Measurements from ENCODE around the gene MCCC2. TPM values are rescaled to one million over a fixed set of nuclear protein-coding genes. Genes with fewer than 3 reads are reported as not detected.

MCCC2 gene
- total RNA-seq, 6 experiments from 2014 or later, result 11.7 to 22.4 (median 14.0) TPM

DNA sequence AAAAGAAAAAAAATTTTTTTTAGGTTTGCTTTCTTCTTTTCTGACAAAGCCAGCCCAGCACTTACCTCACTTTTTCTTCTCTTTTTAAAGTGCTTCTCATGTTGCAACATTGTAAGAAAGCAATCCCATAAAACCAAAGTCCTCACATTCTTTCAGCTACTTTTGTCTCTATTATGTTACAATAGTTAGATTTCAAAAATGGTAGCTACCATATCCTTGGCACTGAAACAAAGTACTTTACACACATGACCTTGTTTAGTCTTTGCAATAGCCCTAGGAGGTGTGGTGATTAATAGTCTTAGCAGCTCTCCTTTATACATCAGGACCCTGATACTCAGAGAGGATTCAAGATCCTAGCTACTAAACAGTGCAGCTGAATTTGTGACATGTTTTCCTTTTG, 108.5 kb downstream of the MCCC2 start:
- H3K9me3 Mint-ChIP-seq, result no peaks in the 10 kb centered on the region
- TF ChIP-seq, protein P1, sequence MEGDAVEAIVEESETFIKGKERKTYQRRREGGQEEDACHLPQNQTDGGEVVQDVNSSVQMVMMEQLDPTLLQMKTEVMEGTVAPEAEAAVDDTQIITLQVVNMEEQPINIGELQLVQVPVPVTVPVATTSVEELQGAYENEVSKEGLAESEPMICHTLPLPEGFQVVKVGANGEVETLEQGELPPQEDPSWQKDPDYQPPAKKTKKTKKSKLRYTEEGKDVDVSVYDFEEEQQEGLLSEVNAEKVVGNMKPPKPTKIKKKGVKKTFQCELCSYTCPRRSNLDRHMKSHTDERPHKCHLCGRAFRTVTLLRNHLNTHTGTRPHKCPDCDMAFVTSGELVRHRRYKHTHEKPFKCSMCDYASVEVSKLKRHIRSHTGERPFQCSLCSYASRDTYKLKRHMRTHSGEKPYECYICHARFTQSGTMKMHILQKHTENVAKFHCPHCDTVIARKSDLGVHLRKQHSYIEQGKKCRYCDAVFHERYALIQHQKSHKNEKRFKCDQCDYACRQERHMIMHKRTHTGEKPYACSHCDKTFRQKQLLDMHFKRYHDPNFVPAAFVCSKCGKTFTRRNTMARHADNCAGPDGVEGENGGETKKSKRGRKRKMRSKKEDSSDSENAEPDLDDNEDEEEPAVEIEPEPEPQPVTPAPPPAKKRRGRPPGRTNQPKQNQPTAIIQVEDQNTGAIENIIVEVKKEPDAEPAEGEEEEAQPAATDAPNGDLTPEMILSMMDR (IDR thresholded peaks at IDR 0.05), result no peak
- peaks cover 8% of the 10 kb centered on the region; the same call in 1 of the 2 replicates for H3K4me1 Mint-ChIP-seq (ENCODE audit: low read depth)
- H3K4me3 Mint-ChIP-seq, result no peak overlapping the region
- no peaks in the 10 kb centered on the region for H3K36me3 Mint-ChIP-seq (ENCODE audit: low read depth)
- no peak for DNase-seq
- no peak overlapping the region for H3K27ac Mint-ChIP-seq
- peaks cover 8% of the 10 kb centered on the region for H3K27me3 Mint-ChIP-seq (ENCODE audit: insufficient read depth)

DNA sequence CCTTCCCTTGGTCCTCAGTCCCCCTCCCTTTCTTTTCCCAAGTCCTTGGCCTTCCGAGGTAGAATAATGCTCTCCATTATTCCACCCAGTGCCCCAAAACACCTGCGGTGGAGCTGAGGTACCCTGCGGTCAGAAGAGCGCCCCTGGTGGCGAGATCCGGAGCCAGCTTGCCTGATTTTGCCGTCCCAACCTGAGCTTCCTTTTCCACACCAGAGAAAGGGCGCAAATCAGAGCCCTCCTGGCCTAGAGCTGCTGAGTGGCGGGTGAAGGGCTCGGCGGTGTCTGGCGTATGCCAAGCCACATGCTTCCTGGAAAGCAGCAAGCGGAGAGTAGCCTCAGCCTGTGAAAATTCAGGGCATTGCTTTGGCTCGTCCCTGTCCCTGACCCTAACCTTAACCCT, 110.8 kb downstream of the MCCC2 start:
- Mint-ChIP-seq H3K36me3 (ENCODE audit: low read depth) (no peaks in the 10 kb centered on the region), H3K9me3 (no peaks in the 10 kb centered on the region), H3K27ac (no peak overlapping the region), H3K4me1 (ENCODE audit: low read depth) (peaks cover 8% of the 10 kb centered on the region; the same call in 1 of the 2 replicates), H3K4me3 (no peak overlapping the region), H3K27me3 (ENCODE audit: insufficient read depth) (peaks cover 18% of the 10 kb centered on the region)
- TF ChIP-seq, protein P1 (IDR thresholded peaks at IDR 0.05), result peak; percentile 77
- no peak for DNase-seq

DNA sequence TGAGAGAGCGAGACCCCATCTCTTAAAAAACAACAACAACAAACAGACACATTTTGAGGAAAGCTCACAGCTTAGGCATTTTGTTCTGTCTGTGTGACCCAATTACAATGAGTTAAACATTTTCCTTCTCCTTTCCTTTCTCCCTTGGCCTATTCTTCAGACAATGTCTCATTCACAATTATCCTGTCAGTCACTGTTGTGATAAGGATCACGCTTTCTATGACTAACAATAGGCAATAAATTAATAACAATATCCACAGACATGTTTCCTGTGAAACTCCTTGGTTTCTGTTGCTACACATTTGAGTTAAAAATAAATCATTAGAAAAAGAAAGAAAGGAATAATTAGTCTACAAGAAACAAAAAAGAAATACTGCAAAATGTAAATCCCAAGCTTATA, 112.1 kb downstream of the MCCC2 start:
- no peak for DNase-seq
- H3K9me3 Mint-ChIP-seq, result no peaks in the 10 kb centered on the region
- H3K4me1 Mint-ChIP-seq (ENCODE audit: low read depth), result peaks cover 4% of the 10 kb centered on the region; the same call in 1 of the 2 replicates
- TF ChIP-seq, protein P1 (IDR thresholded peaks at IDR 0.05), result no peak
- no peak overlapping the region for H3K4me3 Mint-ChIP-seq
- H3K27ac Mint-ChIP-seq, result no peak overlapping the region
- no peaks in the 10 kb centered on the region for H3K36me3 Mint-ChIP-seq (ENCODE audit: low read depth)
- peaks cover 29% of the 10 kb centered on the region for H3K27me3 Mint-ChIP-seq (ENCODE audit: insufficient read depth)

DNA sequence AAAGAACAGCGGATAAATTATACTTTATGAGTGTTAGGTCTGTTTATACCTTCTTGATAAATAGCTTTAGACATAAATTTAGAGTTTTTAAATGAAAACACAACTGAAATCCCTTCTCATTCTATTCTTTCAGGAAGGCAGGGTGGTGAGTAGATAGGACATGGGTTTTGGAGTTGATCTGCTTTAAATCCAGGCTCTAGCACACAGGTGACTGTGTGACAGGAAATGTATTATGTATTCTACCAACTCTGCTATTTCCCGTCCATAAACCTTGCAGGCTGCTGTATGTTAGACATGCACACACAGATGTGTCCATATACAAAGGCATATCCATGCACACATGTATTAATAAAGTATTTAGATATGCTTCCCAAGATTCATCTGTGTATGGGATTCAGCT, 112.6 kb downstream of the MCCC2 start:
- Mint-ChIP-seq H3K27me3 (ENCODE audit: insufficient read depth) (peaks cover 32% of the 10 kb centered on the region), H3K4me1 (ENCODE audit: low read depth) (no peaks in the 10 kb centered on the region), H3K4me3 (no peak overlapping the region), H3K9me3 (no peaks in the 10 kb centered on the region), H3K36me3 (ENCODE audit: low read depth) (no peaks in the 10 kb centered on the region), H3K27ac (no peak overlapping the region)
- TF ChIP-seq, protein P1 (IDR thresholded peaks at IDR 0.05), result no peak
- no peak for DNase-seq

DNA sequence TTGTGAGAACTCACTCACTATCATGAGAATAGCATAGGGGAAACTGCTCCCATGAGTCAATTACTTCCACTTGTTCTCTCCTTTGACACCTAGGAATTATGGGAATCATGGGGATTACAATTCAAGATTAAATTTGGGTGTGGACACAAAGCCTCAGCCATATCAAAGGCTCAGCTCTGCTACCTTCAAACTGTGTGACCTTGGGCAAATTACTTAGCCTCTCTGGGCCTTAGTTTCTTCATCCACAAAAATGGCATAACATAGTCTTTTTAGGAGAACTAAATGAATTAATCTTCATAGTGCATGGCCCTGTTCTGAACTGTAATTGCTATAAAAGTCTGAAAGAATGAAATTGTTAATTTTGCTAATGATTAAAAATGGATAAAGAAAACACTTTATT, 113.7 kb downstream of the MCCC2 start:
- no peak for DNase-seq
- H3K27me3 Mint-ChIP-seq (ENCODE audit: insufficient read depth), result peaks cover 31% of the 10 kb centered on the region
- TF ChIP-seq, protein P1 (IDR thresholded peaks at IDR 0.05), result no peak
- H3K36me3 Mint-ChIP-seq (ENCODE audit: low read depth), result no peaks in the 10 kb centered on the region
- H3K9me3 Mint-ChIP-seq, result no peaks in the 10 kb centered on the region
- H3K4me3 Mint-ChIP-seq, result no peak overlapping the region
- no peaks in the 10 kb centered on the region for H3K4me1 Mint-ChIP-seq (ENCODE audit: low read depth)
- no peak overlapping the region for H3K27ac Mint-ChIP-seq

DNA sequence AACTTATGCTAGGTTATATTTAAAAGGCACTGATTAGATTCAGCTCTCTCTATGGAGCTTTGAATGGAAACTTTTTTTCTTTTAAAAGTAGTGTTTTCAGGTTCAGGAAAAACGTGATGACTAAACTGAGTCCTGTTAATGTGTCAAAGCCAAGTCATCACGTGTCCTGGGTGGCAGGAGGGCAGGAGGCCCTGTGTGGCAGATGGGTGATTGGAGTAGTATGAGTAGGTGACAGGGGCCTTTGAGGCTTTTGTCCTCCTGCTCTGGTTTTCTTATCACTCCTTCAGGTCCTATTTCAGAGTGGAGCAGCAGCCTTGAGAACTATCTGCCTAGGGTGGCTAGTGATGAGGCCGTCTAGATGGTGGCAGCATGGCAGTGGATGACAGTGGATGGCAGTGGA, 114.3 kb downstream of the MCCC2 start:
- Mint-ChIP-seq H3K27me3 (ENCODE audit: insufficient read depth) (peaks cover 36% of the 10 kb centered on the region), H3K4me1 (ENCODE audit: low read depth) (no peaks in the 10 kb centered on the region), H3K27ac (no peak overlapping the region), H3K36me3 (ENCODE audit: low read depth) (no peaks in the 10 kb centered on the region), H3K4me3 (no peak overlapping the region), H3K9me3 (no peaks in the 10 kb centered on the region)
- no peak for DNase-seq
- TF ChIP-seq, protein P1 (IDR thresholded peaks at IDR 0.05), result no peak
